GM23248 (cell line): Measurements from ENCODE around the gene PEX3.

Experiments
- EZH2 ChIP-seq: fragments of 200-600 bp; sonication (generic); IDR thresholded peaks from 2 replicates; pipeline ENCODE4 v1.6.1; 2018; ENCODE audit warnings: antibody characterized with exemption, mild to moderate bottlenecking; ENCODE audit not compliant: insufficient read depth, poor library complexity, severe bottlenecking
- EZH2phosphoT487 ChIP-seq: fragments of 200-600 bp; sonication (generic); IDR thresholded peaks from 2 replicates; pipeline ENCODE4 v1.6.1; 2018; ENCODE audit warnings: antibody characterized with exemption, moderate library complexity, mild to moderate bottlenecking, low read depth; ENCODE audit not compliant: insufficient read depth

DNA sequence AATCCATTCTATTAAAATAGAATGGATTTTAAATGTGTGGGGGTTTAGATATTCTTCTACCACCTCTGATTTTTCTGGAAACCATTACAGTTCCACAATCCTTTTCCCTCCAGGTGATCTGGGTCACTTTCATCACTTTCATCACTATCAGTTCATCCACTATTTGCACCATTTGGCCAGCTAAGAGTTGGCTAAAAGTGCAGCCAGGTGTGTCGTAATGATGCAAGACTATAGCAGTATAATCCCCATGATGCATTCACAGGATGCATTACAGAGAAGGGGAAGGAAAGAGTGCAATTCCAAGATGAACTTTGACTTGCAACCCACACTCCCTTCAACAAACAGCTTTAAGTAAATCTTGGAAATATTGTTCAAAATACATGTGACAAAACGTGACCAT is 56.0 kb downstream of the PEX3 start:
- no peak for TF ChIP-seq EZH2phosphoT487
- no peak for TF ChIP-seq EZH2
